ENCODE measurements around the gene LYZL1.

- TF ChIP-seq POLR2A (IDR thresholded peaks at IDR 0.05; ENCODE audit: low read depth, low read length) (no peak), POLR2AphosphoS5 (IDR thresholded peaks at IDR 0.05; ENCODE audit: low read depth, low read length) (no peak)
These were observed 43.3 kb downstream of the LYZL1 start for GRCh38 chr10:29332061-29332760.
